ENCODE data around the gene EIPR1. TPM values are rescaled to one million over a fixed set of nuclear protein-coding genes. Genes with fewer than 3 reads are reported as not detected.

EIPR1 gene
- total RNA-seq, 2 experiments from 2014 or later = 31.0 to 34.6 TPM

Other genes starting within 250 kb of the EIPR1 start
- 100 to 1,000 TPM; 106 to 116 TPM for gene TRAPPC12, start 1.9 kb upstream of the EIPR1 start, total RNA-seq
- gene ADI1, start 141.7 kb upstream of the EIPR1 start, total RNA-seq = 10 to 100 TPM; 16.6 to 19.5 TPM
- 10 to 100 TPM; 24.7 to 24.9 TPM for gene RNASEH1, start 180.5 kb upstream of the EIPR1 start, total RNA-seq
- gene RPS7, start 197.4 kb upstream of the EIPR1 start, total RNA-seq = 1,000 to 10,000 TPM; 1,215 to 1,237 TPM
- under 1 TPM; 0.39 to 0.77 TPM for gene COLEC11, start 217.3 kb upstream of the EIPR1 start, total RNA-seq

All from activated naive CD8-positive, alpha-beta T cell treated with anti-CD3 and anti-CD28 coated beads, Interleukin-2, amount 10 ng/mL, durations not matched to agents 7 days and 5 days (primary cell).